Activated CD8-positive, alpha-beta memory T cell treated with anti-CD3 and anti-CD28 coated beads for 1 hour (primary cell): ENCODE data around the gene VTI1B.

Experiments
- DNase-seq, 2 donors: peaks; one replicate each; pipeline ENCODE4 v3.0.0-alpha.2; 2020; ENCODE audit warnings: low read depth in 1 of 2; ENCODE audit errors: extremely low read depth in 1 of 2

Gene VTI1B

DNA sequence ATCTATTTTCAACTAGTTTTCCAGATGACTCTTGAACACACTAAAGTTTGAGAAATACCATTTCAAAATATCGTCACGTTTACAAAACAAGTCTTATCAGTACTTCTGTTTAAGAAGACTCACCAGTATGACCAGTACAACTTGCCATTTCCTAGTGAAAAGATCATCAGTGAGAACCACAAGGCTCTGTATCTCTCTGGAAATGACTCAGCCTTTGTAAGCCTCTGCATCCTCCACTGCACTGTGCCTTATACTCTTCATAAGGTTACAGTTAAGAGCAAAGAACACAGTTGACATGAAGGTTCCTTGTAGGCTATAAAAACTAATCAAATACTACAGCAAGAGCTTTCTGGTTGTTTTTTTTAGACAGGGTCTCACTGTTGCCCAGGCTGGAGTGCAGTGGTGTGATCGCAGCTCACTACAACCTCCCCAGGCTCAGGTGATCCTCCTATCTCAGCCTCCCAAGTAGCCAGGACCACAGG lies 5.7 kb upstream of the VTI1B start:
- no peak for DNase-seq

DNA sequence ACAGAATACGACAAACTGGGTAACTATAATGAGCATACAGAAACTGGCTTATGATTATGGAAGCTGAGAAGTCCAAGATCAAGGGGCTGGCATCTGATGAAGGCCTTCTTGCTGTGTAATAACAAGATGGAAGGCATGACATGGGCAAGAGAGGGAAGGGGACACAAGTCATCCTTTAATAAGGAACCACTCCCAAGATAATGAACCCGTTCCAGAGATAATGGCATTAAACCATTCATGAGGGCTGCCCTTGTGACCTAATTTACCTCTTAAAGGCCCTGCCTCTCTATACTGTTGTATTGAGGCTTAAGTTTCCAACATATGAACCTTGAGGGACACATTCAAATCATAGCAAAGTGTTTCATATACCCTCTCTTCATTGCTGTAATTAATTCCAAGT lies 4.6 kb upstream of the VTI1B start:
- no peak for DNase-seq

- no peak for DNase-seq
Measured at GRCh38 chr14:67675219-67675582, 769 bp upstream of the VTI1B start.

GRCh38 chr14:67674139-67674479 lies 323 bp downstream of the VTI1B start:
- DNase-seq: no peak

GRCh38 chr14:67673451-67673850 lies 981 bp downstream of the VTI1B start:
- DNase-seq: no peak

GRCh38 chr14:67668559-67668958 lies 5.9 kb downstream of the VTI1B start:
- no peak for DNase-seq

DNA sequence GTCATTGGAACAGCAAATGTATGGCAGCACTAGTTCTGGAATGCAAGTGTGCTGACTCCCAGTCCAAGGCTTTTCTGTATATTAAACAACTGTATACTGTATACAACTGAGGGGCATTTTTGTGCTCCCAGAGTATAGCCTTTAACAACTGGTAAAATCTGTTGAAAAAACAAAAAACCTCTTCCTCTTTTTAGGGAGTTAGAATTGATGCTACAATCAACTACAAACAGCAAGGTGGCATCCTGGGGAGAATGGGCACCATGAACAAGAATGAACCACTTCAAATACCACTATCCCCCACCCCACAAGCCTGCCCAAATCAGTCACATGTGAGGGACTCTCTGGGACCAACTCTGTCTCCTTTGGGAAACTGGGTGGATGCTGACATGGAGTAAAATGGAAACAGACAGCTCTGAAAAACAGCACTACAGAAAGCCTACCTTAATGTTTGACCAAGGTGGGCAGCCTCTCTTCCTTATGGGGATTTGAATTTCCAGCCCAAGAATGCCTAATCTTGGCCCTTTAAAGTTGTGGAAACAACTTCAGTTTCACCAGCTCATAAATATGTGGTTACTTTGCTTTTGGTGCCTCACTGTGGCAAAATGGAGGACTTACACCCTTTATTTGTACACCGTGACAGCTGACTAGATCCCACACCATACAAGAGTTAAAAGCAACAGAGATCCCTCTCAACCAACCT lies 7.5 kb downstream of the VTI1B start:
- DNase-seq: no peak

- DNase-seq: no peak
Measured at GRCh38 chr14:67665868-67666267, 8.6 kb downstream of the VTI1B start.

GRCh38 chr14:67663633-67664032 lies 10.8 kb downstream of the VTI1B start:
- DNase-seq: no peak

DNA sequence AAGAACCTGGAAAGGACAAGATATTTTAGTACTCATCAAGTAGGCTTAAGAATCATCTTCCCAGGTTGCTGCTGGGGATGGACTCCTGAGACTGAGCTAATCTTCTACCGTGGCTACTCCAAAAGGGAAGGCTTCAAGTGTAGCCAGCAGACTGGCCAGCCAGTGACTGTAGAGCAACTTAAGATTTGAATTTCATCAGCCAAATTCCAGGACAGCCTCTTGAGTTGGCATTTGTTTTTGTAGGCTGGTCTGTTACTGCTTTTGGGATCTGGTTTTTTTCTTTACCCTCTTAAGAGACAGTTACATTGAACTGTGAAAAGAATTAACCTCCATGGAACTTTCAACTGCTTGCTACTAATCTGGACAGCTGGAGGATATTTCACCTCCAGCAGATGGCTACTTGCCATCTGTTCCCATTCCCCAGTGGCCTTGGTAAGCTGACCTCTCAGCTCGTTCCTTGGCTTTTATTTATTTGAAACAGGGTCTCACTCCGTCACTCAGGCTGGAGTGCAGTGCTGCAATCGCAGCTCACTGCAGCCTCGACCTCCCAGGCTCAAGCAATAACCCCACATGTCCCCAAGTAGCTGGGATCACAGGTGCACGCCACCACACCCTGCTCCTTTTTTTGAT lies 20.7 kb downstream of the VTI1B start:
- DNase-seq: no peak

DNA sequence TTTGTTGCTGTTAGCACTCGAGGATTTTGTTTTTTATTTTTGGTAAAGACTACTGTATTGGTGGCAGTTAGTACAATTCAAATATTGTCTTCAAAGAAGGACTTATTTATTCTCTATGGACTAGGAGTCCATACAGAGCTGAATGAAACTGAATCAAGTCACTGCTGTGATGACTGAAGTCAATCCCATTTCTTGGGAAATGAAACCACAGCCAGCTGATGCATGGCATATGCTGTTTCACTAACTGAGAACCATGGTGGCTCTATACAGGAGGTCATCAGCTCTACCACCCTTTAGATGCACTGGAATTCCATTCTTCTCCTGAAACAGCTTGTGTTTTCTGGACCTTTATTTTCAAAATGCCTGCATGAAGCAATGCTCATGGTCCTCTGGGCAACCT lies 22.2 kb downstream of the VTI1B start:
- DNase-seq: no peak

DNA sequence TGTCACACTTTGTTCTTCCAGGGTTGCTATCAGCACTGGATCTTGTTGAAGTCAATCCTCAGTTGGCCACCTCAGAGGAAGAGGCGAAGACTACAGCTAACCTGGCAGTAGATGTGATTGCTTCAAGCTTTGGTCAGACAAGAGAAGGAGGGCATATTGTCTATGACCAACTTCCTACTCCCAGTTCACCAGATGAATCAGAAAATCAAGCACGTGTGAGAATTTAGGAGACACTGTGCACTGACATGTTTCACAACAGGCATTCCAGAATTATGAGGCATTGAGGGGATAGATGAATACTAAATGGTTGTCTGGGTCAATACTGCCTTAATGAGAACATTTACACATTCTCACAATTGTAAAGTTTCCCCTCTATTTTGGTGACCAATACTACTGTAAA lies 23.7 kb downstream of the VTI1B start:
- no peak for DNase-seq

DNA sequence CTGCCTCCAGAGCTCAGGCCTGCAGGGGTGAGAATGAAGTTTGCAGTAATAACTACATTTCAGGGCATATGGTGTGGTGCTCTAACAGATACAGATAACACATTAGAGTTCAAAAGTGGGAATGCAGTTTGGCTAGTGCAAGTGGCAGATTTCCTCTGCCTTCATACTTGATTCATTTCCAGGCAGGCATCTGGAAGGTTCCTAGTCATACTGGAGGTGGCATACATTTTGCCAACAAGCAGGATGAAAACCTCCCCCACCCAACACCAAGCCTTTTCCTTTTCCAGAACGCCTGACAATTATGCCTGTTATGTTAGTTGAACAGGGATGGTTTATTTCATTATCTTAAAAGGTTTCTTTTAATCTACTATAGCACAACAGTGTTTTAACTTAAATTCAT lies 24.3 kb downstream of the VTI1B start:
- no peak for DNase-seq

DNA sequence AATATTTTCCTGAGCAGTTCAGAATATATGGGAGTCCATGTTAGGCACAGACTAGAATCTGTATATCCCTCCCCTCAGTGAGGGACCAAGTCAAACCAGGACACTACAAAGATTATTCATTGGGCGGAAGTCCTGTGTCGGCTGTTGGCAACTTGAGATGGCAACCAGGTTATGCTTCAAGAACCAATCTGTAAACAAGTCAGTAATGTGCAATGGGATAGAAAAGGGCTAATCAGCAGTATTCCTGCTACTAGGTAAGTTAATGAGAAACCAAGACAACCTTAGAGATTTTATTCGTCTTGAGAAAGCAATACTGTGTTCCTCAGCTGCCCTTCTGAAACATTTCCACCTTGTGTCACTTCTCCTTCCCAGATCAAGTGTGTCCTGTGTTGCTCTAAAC lies 28.3 kb downstream of the VTI1B start:
- DNase-seq: no peak

- no peak for DNase-seq
Measured at GRCh38 chr14:67645414-67645813, 29.0 kb downstream of the VTI1B start.

GRCh38 chr14:67644428-67644827 lies 30.0 kb downstream of the VTI1B start:
- DNase-seq: no peak

GRCh38 chr14:67643713-67644112 lies 30.7 kb downstream of the VTI1B start:
- DNase-seq: no peak

DNA sequence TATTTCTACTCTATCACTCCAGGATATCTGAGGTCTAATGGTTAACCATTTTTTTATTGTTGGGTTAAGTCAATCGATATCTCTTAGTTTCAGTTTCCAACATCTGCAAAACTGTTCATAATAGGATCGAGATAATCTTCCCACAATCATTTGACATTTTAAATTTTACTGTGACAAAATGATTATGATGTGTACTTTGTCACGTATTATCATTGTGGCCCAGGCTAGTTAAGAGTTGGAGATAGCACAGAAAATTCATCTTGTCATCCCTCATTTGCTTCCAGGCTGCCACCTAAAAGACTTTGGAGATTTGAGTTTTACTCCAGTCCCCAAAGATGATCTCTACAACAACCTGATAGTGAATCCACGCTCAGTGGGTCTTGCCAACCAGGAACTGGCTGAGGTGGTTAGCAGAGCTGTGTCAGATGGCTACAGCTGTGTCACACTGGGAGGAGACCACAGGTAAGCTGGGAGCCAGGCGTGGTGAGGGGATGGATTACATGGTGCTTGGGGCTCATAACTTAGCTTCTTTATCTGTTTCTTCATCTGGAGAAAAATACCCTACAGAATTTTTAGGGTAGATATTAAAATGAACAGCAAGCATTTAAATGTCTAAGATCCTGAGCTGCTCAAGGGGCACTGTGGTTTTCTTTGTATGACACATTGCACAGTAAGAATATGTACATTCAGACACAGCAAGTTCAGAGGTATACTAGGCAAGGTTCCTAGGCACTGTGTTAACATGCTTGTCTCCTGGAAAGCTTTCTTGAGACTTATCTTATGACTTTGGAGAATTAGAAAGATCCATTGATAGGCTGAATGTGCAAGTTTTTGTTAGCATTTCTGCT lies 32.3 kb downstream of the VTI1B start:
- DNase-seq: no peak

DNA sequence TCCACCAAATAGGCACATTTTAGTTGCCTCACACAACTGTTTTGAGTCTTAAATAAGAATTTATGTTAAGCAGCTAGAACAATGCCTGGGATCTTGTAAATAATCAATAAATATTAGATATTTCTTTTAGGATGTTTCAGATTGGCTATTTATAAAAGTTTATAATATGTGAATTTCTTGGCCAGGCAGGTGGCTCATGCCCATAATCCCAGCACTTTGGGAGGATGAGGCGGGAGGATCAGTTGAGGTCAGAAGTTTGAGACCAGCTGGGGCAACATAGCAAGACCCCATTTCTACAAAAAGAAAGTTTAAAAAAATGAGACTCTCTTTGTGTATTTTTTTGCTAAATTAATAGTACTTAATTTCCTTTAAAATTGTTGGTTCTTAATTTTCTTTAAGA lies 33.0 kb downstream of the VTI1B start:
- no peak for DNase-seq

- no peak for DNase-seq
Measured at GRCh38 chr14:67638642-67639041, 35.8 kb downstream of the VTI1B start.

GRCh38 chr14:67636361-67636919 lies 38.0 kb downstream of the VTI1B start:
- no peak for DNase-seq
